Activated CD4-positive, alpha-beta T cell treated with anti-CD3 and anti-CD28 coated beads, Interleukin-2, amount 50 U/mL, for 24 hours (primary cell): Measurements from ENCODE around the gene GGN.

ENCODE experiments used
- DNase-seq, 2 donors: peaks; one replicate each; pipeline ENCODE4 v3.0.0-alpha.2; 2020; ENCODE audit warnings: low read depth in 1 of 2, low spot score in 1 of 2

Gene GGN

GRCh38 chr19:38387550-38388348 is at the start of gene GGN:
Gene GGN, minus strand, starts transcription at chr19:38388034. Its CDS starts 773 bp downstream, at chr19:38387261.
- peak; percentile 63 to 71 for DNase-seq

GRCh38 chr19:38437295-38437694 is 49.5 kb upstream of the GGN start:
- DNase-seq: no peak

- DNase-seq: no peak
Measured at GRCh38 chr19:38434549-38435051, 46.8 kb upstream of the GGN start.

- peak in 1 of 2 donors; percentile 46 for DNase-seq
Measured at GRCh38 chr19:38433268-38433733, 45.5 kb upstream of the GGN start, which contains the start of gene RYR1. Gene RYR1, plus strand, starts transcription at chr19:38433691. Its CDS starts 139 bp downstream, at chr19:38433830.

- DNase-seq: no peak
Measured at GRCh38 chr19:38430931-38431330, 43.1 kb upstream of the GGN start.

- no peak for DNase-seq
Measured at GRCh38 chr19:38429811-38430156, 42.0 kb upstream of the GGN start.

- DNase-seq: peak in 1 of 2 donors; percentile 64
Measured at GRCh38 chr19:38429055-38429810, 41.4 kb upstream of the GGN start.

- DNase-seq: peak in 1 of 2 donors; percentile 50
Measured at GRCh38 chr19:38427035-38427677, 39.3 kb upstream of the GGN start.

- DNase-seq: peak in 1 of 2 donors; percentile 21
Measured at GRCh38 chr19:38425810-38426466, 38.1 kb upstream of the GGN start, which contains the start of gene RASGRP4. Gene RASGRP4, minus strand, starts transcription at chr19:38426219. Its CDS starts 128 bp downstream, at chr19:38426091.

GRCh38 chr19:38425222-38425809 is 37.5 kb upstream of the GGN start:
- DNase-seq: no peak

GRCh38 chr19:38424272-38424671 is 36.4 kb upstream of the GGN start:
- no peak for DNase-seq

- DNase-seq: no peak
Measured at GRCh38 chr19:38422438-38422837, 34.6 kb upstream of the GGN start.

- DNase-seq: no peak
Measured at GRCh38 chr19:38421856-38422255, 34.0 kb upstream of the GGN start.

- no peak for DNase-seq
Measured at GRCh38 chr19:38420935-38421334, 33.1 kb upstream of the GGN start.

GRCh38 chr19:38417544-38418506 is 30.0 kb upstream of the GGN start:
- peak in 1 of 2 donors; percentile 39 for DNase-seq

GRCh38 chr19:38417146-38417543 is 29.3 kb upstream of the GGN start:
- DNase-seq: no peak

GRCh38 chr19:38413416-38413815 is 25.6 kb upstream of the GGN start:
- DNase-seq: no peak

- DNase-seq: no peak
Measured at GRCh38 chr19:38412961-38413360, 25.1 kb upstream of the GGN start.

- DNase-seq: no peak
Measured at GRCh38 chr19:38412491-38412890, 24.7 kb upstream of the GGN start.
